GM21360 (cell line): Measurements from ENCODE around the gene CASTOR1.

ENCODE experiments used
- ATAC-seq: cut with Tn5 transposase; IDR thresholded peaks from one replicate; pipeline ENCODE4 v1.9.1; 2021; ENCODE audit warnings: mild to moderate bottlenecking, moderate library complexity; ENCODE audit not compliant: unreplicated experiment

CASTOR1 gene

DNA sequence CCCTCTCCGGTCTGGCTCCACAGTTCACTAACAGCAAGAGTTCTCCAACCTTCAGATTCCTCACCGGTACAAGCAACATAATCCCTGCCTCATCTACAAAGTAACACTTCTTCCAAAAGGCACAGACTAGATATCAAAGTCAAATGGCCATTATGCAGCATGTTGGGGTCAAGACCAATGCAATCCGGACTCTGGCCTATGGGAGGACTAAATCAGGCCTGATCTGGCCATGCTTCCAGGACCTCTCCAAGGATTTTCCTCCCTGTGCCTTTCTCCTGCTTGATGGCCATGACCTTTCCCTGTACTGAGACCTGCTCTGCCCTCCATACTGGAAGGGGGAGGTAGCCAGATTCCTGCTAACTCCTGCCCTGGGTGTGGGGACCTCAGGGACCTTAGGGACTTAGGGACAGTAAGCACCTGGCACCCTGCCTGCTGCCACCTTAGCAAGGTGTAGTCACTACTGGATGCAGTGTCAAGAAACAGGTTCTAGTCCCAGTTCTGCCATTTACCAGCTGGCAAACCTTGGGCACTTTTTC, 30.8 kb upstream of the CASTOR1 start:
- ATAC-seq, result no peak

DNA sequence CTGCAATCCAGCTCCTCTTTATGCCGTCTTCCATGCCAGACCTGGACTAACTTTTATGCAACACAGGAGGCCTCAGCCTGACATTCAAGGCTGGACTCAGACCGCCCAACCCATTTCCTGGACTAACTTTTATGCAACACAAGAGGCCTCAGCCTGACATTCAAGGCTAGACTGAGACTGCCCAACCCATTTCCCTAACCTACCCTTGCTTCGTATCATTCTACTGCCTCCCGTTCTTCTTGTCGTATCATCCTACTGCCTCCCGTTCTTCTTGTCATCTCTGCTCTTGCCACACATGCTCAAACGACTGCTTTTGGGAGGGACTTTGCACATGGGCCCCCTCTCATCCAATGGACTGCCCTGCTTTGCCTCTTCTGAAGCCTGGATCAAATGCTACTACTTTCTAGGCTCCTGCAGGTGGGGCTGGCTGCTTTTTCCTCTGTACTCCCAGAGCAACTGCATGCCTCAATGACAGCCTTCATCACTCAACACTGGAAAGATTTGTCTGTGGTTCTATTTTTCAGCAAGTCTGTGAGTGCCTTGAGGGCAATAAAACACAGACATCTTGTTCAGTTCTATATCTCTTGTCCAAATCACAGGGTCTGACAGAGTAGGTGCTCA, 29.6 kb upstream of the CASTOR1 start:
- no peak for ATAC-seq

DNA sequence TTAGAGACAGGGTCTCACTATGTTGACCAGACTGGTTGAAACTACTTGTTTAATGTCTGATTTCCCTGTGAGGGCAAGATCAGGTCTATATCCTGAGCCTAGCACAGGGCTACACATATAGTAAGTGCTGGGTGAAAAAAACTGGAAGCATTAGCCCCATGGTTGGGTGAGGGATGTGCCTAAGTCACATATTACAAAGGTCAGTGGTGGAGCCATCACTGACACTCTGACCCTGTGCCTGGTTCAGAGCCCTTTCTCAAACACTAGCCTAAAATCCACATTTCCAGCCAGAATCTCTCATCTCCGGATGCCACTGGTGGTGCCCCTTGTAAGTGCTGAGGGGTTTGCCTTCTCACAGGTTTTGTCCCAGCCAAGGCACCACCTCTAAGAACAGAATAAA, 28.5 kb upstream of the CASTOR1 start:
- ATAC-seq, result no peak

DNA sequence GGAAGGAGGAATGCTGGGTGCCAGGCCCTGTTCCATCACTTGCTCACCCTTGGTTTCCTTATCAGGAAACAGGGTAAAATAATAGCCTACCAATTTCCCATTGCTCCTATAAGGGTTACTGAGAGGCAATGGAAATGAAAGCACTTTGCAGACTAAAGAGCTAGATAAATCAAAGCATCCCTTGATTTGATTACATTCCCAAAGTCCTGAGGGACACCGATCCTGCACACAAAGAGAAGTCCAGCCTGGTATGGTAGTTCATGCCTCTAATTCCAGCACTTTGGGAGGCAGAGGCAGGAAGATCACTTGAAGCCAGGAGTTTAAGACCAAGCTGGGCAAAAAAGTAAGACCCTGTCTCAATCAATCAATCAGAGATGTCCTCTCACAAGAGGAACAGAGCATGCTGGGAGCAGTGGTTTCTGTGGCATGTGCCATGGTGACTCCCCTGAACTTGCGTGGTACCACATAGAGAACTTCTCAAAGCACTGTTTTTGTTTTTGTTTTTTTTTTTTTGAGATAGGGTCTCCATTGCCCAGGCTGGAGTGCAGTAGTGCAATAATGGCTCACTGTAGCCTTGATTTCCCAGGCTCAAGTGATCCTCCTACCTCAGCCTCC, 26.8 kb upstream of the CASTOR1 start:
- ATAC-seq, result no peak

DNA sequence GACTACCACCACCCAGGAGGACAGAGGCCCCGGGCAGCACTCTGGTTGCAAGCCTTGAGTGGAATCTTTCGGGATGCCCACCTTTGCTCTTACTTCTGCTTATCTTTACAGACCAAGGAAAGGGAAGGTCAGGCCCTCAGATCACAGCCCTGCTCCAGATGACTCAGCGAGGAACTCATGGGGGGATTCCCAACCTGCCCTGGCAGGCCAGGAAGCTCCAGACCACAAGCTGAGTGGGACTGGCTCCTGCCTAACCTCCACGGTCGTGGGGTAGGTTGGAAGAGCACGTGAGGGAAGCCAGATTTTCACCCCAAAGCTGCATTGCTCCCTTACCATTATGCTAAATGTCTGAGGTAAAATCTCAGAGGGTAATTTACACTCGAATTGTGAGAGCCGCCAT, 25.6 kb upstream of the CASTOR1 start:
- peak; percentile 42 for ATAC-seq

DNA sequence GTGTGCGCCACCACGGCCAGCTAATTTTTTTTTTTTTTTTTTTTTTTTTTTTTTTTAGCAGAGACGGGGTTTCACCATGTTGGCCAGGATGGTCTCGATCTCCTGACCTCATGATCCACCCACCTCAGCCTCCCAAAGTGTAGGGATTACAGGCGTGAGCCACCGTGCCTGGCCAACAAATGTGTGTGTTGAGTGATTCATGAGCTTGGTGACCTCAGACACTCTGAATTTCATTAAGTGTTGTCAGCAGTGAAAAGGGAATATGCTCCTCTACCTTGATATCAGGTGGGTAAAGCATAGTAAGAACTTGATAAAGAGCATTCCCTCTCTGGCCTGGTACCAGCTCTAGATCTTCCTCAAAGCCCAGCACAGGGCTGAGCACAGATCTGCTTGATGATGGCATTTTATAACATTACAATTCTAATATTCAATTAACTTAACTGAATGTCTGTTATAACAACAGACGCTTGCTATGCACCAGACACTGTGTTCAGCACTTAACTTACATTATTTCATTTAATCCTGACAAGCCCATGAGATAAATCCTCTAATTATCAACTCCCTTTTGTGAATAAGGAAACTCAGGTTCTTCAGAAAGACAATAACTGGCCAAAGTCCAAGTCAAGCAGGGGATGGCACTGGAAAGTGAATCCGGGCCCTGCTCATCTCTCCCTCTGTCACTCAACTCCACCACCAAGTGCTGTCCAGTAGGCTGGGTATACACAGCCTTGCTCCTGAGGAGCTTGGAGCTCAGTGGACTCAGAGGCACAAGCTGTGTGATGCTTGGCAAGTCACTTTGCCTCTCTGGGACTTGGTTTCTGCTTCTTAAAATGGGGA, 24.4 kb upstream of the CASTOR1 start:
- no peak for ATAC-seq

DNA sequence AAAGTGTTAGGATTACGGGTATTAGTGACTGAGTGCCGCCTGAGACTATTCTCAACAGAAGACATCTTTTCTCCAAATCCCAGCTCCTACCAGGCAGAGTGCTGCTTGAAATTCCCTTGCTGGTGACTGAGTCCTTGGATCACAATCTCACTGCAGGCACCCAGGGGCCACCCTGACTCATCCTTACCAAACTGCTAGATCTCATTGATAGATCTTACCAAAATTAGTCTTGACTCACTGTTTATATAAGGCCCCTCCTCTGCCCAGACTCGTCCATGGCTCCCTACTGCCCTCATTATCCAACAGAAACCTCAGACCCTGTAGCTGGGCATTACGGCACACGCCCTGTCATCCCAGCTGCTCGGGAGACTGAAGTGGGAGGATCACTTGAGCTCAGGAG, 22.7 kb upstream of the CASTOR1 start:
- no peak for ATAC-seq

DNA sequence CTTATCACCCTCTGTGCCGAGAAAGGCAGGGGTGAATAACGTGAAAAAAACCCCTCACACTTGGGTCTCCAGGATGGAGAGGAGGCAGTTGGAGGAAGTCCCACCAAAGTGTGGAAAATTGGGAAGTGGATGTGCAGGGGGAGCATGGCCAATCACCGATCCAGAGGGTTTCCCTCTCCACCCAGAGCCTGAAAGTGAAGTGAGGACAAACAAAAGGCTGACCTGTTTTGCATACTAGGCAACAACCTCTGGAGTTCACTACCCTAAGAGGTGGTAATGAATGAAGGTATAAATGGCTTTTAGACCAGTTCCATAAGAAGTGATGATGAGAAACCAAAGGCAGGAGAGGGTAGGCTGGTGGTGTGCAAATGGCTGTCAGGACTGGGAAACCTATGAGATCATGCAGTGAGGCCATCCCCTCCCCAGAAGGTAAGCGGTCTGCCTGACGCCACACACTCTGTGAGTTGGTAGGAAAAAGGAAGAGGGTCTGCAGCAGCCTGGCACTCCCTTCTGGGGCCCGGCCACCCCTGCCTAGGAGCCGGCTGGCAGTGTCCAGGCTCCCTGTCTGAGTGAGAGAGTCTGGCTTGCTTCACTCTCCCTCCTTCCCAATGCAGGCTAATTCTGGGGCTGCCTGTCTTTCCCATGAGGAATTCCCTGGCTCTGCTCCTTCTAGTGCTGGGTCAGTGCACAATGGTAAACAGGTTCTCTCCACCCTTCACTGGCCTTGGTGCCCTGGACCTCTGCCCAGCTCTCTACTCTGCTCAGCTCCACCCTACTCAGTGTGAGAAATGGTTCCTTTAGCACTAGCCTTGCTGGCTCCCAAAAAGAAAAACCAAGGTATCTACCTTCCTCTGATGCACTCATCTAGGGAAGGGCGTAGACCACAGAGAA, 21.8 kb upstream of the CASTOR1 start:
- no peak for ATAC-seq

DNA sequence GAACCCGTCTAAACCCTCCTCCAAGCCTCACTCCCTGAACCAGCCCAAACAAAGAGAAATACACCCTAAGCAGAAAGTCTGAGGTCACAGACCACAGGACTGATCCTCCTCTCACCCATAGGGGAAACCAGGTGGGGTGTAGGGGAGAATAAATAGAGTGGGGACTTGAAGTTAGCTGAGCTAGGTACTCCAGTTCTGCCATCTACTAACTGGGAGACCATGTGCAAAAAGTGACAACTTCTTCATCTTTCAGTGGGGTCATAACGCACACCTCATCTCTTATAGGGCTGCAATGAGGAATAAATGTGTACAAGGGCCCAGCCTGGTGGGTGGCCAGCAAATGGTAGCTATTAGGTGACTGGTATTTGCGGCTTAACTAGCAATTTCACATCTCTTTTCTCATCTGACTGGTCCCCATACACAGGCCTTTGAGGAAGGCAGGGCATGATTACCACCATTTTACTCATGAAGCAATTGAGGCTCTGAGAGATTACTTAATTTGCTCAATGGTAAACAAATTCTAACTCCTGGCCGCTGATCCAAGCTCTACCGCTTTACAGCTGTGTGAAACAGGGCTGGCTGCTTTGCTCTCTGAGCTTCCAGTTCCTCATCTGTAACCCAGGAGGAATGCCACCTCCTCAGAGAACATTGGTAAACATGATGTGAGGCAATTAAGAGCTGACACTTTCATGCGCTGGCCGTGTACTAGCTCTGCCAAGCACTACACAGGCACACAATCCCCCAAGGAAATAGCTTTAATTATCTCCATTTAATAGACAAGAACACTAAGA, 20.8 kb upstream of the CASTOR1 start:
- ATAC-seq, result no peak

DNA sequence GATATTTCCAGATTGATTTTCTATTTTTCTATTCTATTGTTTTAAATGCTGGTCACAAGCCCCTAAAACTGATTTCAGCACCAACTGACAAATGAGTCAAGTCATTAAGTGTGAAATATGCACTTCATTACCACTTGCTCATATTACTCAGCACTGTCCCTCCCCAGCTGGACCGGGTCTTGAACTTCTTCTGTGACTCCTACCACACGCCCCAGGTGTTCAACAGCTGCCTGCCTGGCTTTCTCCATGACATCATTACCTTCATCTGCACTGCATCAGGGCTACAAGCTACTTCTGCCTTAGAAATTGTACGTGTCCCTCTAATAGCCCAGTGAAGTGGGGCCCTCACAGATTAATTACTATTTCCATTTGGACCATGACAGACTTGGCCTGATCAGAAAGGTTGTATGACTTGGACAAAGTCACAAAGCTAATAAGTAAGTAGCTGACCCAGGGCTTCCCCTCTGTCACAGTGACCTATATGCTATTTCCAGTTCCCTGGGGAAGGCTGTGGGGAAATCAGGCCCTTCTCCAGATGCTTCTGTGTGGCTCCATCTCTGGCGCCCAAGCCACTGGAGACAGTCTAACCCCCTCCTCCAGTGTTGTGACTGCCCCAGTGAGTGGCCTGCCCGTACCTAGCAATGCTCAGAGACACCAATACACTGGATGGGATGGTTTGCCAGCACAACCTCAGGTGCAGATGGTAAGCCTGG, 19.4 kb upstream of the CASTOR1 start:
- ATAC-seq, result no peak

DNA sequence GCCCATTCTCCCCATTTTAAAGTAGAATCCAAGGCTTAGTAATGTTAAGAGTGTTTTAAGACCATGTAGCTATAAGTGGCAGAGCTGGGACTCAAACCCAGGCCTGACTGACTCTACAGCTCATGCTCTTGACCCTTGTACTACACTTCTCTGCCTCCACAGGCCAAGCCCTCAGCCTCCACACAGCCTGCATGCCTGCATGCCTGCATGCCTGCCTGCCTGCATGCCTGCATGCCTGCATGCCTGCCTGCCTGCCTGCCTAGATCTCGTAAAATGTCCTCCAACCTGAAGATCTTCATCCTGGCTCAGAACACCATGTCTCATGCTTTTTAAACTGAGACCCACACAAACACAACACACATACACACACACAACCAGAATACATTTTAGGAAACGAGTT, 18.8 kb upstream of the CASTOR1 start:
- ATAC-seq, result no peak

DNA sequence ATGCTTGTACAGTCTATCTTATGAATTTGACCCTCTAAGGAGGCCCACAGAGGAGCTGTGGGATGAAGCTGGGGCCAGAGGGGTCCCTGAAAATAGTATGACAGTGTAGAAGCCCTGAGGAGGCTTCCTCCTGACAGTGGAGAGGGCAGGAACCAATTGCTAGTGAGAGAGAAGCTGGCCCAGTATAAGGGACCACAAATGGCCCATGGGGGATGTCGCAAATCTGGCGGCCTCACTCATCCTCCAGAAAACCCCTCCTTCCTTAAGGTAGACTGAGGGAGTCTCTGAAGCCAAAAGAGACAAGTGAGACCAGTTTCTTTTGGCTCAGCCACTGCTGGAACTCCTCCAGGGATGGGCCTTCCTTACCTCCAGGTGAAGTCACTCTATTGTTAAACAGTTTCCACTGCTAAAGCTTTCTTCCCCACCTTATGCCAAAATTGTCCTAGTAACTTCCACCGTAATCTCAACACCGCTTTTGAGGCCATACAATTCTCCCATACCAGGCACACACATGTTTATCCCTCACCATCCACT, 17.8 kb upstream of the CASTOR1 start:
- ATAC-seq, result no peak

DNA sequence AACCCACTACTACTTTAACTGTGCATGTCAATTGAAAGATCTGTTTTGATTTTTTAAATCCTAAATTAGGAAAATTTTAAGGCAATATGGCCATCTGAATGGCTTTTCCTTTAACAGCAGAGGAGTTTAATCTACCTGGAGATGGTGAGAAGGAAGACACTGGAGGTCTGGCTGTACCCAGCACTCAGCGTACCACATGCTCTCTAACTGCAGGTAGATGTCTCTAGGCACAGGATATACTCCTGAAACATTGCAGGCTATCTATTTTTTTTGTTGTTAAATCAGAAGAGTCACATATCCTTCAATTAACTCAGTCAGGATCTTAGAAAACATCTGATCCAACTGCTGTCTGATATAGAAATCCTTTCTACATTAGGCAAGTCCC, 17.3 kb upstream of the CASTOR1 start:
- no peak for ATAC-seq

DNA sequence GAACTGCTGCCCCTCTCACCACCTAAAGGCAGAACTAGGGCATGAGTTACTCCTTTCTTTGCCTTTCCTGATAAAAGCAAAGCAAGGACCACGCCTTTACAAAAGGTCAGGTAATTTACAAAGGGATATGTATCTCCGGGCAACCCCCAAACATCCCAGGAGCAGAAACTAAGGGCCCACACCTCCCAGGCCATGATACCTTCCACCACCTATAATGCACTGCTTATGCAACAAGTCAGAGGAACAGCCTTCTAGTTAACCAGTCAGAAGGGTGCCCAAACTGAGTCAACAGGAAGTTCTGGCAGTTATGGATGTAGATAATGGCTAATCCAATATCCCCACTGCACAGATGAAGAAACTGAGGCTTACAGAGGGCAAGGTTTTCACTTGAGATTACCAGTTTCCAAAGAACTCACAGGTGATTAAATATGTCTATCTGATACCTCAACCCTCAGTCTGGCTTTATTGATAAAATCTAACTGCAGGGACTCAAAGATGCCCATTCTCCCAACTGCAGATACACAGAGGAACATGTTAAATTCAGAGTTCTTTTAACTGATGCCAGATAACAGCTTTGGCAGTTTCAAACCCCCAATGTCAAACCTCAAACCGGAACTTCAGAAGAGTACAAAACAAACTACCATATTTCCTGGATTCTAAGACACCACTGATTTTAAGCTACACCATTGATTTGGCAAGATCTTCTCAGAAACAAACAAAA, 16.8 kb upstream of the CASTOR1 start:
- ATAC-seq, result no peak

DNA sequence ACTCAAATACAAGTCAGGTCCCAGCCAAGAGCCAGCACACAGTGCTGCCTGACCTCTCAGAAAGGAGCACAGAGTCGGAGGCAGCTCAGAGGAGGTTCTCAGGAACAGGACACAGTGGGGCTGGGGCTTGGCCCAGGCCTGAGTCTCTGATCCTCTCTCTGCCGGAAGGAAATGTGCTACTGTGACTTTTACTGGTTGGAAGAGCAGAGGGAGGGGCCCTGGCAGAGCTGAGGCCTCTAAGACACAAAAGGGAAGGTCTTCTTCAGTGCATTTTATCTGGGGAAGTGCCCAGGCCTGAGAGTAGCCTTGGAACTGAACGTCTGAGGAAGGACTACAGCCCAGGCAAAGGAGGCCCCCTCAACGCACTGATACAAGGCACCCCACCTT, 16.2 kb upstream of the CASTOR1 start:
- ATAC-seq, result no peak

DNA sequence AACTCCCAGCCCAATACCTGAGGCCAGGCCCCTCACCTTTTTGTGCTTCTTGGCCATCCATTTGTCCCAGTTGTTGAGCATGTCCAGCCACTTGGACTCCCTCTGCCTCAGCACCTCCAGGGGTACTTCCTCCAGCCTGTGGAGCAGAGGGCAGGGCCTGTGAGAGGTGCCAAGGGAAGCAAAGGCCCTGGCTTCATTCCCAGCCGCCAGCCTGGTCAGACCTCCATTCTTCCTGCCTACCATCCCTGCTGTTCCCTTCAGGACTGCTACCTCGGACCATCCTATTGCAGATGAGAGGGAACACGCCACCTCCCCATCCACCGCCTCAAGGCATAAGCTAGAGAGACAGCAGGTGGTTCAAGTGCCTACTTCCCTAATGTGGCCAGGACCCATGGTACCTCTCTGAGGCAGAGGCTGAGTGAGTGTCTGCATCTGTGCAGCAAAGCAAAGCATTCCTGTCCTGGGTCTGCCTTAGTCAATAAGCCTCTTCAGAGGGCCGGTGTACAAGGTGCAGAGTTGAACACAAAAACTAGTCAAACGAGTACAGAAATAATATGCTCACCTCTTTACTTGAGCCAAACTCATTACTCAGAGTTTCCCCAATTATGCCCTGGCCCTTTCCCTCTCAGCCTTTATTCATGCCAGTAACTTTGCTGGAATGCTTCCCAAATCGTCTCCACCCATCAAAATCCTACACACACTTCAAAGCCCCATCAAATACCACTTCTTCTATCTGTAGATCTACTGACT, 15.4 kb upstream of the CASTOR1 start:
- ATAC-seq, result no peak

DNA sequence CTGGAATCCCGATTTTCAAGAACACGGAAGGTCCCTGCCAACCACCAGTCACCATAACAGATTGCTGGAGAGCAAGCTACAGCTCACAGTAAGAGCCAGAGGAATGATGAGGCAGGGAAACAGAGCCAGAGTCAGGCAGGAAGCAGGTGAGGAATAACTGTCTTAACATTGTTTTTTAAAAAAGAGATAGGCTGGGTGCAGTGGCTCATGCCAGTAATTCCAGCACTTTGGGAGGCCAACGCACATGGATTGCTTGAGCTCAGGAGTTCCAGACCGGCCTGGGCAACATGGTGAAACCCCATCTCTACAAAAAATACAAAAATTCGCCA, 13.5 kb upstream of the CASTOR1 start:
- no peak for ATAC-seq
